Neural cell (in vitro differentiated cells): ENCODE data around the gene TCL1B. TPM values are rescaled to one million over a fixed set of nuclear protein-coding genes. Genes with fewer than 3 reads are reported as not detected.

ENCODE experiments used
- H2AFZ ChIP-seq: fragments of 200-600, 300-800 bp; sonication (generic), shearing (Covaris generic); 2 replicates; pipeline ENCODE4 v1.6.0; 2014; ENCODE audit warnings: low read depth, mild to moderate bottlenecking, antibody characterized with exemption, low read length, moderate library complexity
- H3F3A ChIP-seq: fragments of 200-600 bp; shearing (Covaris generic); 2 replicates; pipeline ENCODE4 v1.6.1; 2016; ENCODE audit warnings: mild to moderate bottlenecking, moderate library complexity, mixed read lengths, antibody characterized with exemption, low read length; ENCODE audit not compliant: insufficient read depth, poor library complexity, severe bottlenecking
- H3K27ac ChIP-seq: fragments of 200-600, 300-800 bp; sonication (generic), shearing (Covaris generic); 2 replicates; pipeline ENCODE4 v1.5.1; 2014; ENCODE audit warnings: mild to moderate bottlenecking, low read length, moderate library complexity
- H3K27me3 ChIP-seq: fragments of 300-800, 200-600 bp; sonication (generic), shearing (Covaris generic); 2 replicates; pipeline ENCODE4 v1.6.0; 2014; ENCODE audit warnings: mild to moderate bottlenecking, low read depth, low read length, moderate library complexity; ENCODE audit not compliant: insufficient read depth
- H3K36me3 ChIP-seq: fragments of 300-800, 200-600 bp; sonication (generic), shearing (Covaris generic); 2 replicates; pipeline ENCODE4 v1.5.1; 2014; ENCODE audit warnings: mild to moderate bottlenecking, antibody characterized with exemption, low read length, moderate library complexity; ENCODE audit not compliant: insufficient read depth
- H3K4me2 ChIP-seq: fragments of 300-800, 200-600 bp; sonication (generic), shearing (Covaris generic); 2 replicates; pipeline ENCODE4 v1.6.0; 2014; ENCODE audit warnings: mild to moderate bottlenecking, low read length
- H3K4me3 ChIP-seq: fragments of 300-800, 200-600 bp; sonication (generic), shearing (Covaris generic); 2 replicates; pipeline ENCODE4 v1.5.1; 2014; ENCODE audit warnings: mild to moderate bottlenecking, low read length, moderate library complexity
- H3K79me2 ChIP-seq: fragments of 200-600 bp; shearing (Covaris generic); replicated peaks from 2 replicates; pipeline ENCODE4 v1.6.0; 2014; ENCODE audit warnings: mild to moderate bottlenecking, low read length, moderate library complexity; ENCODE audit not compliant: insufficient read depth
- H3K9ac ChIP-seq: fragments of 300-800, 200-600 bp; sonication (generic), shearing (Covaris generic); 2 replicates; pipeline ENCODE4 v1.6.1; 2016; ENCODE audit warnings: mild to moderate bottlenecking, low read length, mixed read lengths
- H3K9me2 ChIP-seq: fragments of 200-600 bp; shearing (Covaris generic); 2 replicates; pipeline ENCODE4 v1.6.1; 2016; ENCODE audit warnings: mild to moderate bottlenecking, low read length, mixed read lengths; ENCODE audit not compliant: insufficient read depth
- H3K9me3 ChIP-seq: fragments of 200-600, 300-800 bp; sonication (generic), shearing (Covaris generic); 2 replicates; pipeline ENCODE4 v1.6.1; 2016; ENCODE audit warnings: mild to moderate bottlenecking, mixed run types, low read length, moderate library complexity, mixed read lengths
- H4K20me1 ChIP-seq: fragments of 200-600 bp; shearing (Covaris generic); 2 replicates; pipeline ENCODE4 v1.6.1; 2016; ENCODE audit warnings: mild to moderate bottlenecking, mixed run types; ENCODE audit not compliant: insufficient read depth
- EP300 ChIP-seq: fragments of 450-650 bp; conservative IDR thresholded peaks from 2 replicates; pipeline ENCODE4 v1.6.1; 2014; ENCODE audit warnings: antibody characterized with exemption, mild to moderate bottlenecking, moderate library complexity; ENCODE audit not compliant: poor library complexity, severe bottlenecking
- EZH2 ChIP-seq: fragments of 200-600, 300-800 bp; shearing (Covaris generic), sonication (generic); IDR thresholded peaks from 2 replicates; pipeline ENCODE4 v1.6.1; 2014; ENCODE audit warnings: antibody characterized with exemption, low read length, borderline replicate concordance, mild to moderate bottlenecking; ENCODE audit not compliant: insufficient read depth, poor library complexity, severe bottlenecking
- MXI1 ChIP-seq: fragments of 450-650 bp; conservative IDR thresholded peaks from 2 replicates; pipeline ENCODE4 v1.6.1; 2014; ENCODE audit warnings: antibody characterized with exemption, mild to moderate bottlenecking; ENCODE audit not compliant: poor library complexity, severe bottlenecking
- POLR2AphosphoS5 ChIP-seq: IDR thresholded peaks from 2 replicates; pipeline ENCODE4 v1.6.1; 2012
- RAD21 ChIP-seq: fragments of 450-650 bp; conservative IDR thresholded peaks from 2 replicates; pipeline ENCODE4 v1.6.1; 2014; ENCODE audit warnings: antibody characterized with exemption, mild to moderate bottlenecking, moderate library complexity
- SMC3 ChIP-seq: fragments of 450-650 bp; conservative IDR thresholded peaks from 2 replicates; pipeline ENCODE4 v1.6.1; 2014; ENCODE audit warnings: antibody characterized with exemption, mild to moderate bottlenecking, moderate library complexity; ENCODE audit not compliant: poor library complexity
- TAF1 ChIP-seq: IDR thresholded peaks from 2 replicates; pipeline ENCODE4 v1.6.1; 2012; ENCODE audit warnings: low read depth
- polyA plus RNA-seq: library from polyadenylated mRNA; depleted of rRNA; stranded (reverse); fragments of >200 nt; gene quantifications from 2 replicates; pipeline ENCODE4 v1.2.3, GENCODE V29; 2014
- TF ChIP-seq, protein P1 (sequence below): IDR thresholded peaks from 2 replicates; pipeline ENCODE4 v1.6.1; 2012; ENCODE audit warnings: borderline replicate concordance
- TF ChIP-seq, protein P2 (sequence below): fragments of 450-650 bp; IDR thresholded peaks from 2 replicates; pipeline ENCODE4 v1.5.1; 2014; ENCODE audit warnings: antibody characterized with exemption, mild to moderate bottlenecking, moderate library complexity; ENCODE audit not compliant: poor library complexity, severe bottlenecking

Gene TCL1B
- polyA plus RNA-seq, 1 donor from 2014 or later, result not detected

- Histone ChIP-seq H2AFZ (no peak overlapping the region), H3K27ac (no peak overlapping the region), H3K4me3 (no peak overlapping the region), H3K79me2 (no peaks in the 10 kb centered on the region), H3K9me2 (no peaks in the 10 kb centered on the region), H4K20me1 (no peaks in the 10 kb centered on the region), H3K36me3 (no peaks in the 10 kb centered on the region), H3K27me3 (no peaks in the 10 kb centered on the region), H3K9ac (no peak overlapping the region), H3F3A (no peaks in the 10 kb centered on the region), H3K9me3 (no peaks in the 10 kb centered on the region), H3K4me2 (no peak overlapping the region)
- TF ChIP-seq, protein P1, sequence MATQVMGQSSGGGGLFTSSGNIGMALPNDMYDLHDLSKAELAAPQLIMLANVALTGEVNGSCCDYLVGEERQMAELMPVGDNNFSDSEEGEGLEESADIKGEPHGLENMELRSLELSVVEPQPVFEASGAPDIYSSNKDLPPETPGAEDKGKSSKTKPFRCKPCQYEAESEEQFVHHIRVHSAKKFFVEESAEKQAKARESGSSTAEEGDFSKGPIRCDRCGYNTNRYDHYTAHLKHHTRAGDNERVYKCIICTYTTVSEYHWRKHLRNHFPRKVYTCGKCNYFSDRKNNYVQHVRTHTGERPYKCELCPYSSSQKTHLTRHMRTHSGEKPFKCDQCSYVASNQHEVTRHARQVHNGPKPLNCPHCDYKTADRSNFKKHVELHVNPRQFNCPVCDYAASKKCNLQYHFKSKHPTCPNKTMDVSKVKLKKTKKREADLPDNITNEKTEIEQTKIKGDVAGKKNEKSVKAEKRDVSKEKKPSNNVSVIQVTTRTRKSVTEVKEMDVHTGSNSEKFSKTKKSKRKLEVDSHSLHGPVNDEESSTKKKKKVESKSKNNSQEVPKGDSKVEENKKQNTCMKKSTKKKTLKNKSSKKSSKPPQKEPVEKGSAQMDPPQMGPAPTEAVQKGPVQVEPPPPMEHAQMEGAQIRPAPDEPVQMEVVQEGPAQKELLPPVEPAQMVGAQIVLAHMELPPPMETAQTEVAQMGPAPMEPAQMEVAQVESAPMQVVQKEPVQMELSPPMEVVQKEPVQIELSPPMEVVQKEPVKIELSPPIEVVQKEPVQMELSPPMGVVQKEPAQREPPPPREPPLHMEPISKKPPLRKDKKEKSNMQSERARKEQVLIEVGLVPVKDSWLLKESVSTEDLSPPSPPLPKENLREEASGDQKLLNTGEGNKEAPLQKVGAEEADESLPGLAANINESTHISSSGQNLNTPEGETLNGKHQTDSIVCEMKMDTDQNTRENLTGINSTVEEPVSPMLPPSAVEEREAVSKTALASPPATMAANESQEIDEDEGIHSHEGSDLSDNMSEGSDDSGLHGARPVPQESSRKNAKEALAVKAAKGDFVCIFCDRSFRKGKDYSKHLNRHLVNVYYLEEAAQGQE, result no peak
- TF ChIP-seq MXI1 (no peak), EP300 (no peak), TAF1 (no peak), POLR2AphosphoS5 (no peak), RAD21 (no peak)
Measured at GRCh38 chr14:95689441-95689840, 3.2 kb downstream of the TCL1B start.

DNA sequence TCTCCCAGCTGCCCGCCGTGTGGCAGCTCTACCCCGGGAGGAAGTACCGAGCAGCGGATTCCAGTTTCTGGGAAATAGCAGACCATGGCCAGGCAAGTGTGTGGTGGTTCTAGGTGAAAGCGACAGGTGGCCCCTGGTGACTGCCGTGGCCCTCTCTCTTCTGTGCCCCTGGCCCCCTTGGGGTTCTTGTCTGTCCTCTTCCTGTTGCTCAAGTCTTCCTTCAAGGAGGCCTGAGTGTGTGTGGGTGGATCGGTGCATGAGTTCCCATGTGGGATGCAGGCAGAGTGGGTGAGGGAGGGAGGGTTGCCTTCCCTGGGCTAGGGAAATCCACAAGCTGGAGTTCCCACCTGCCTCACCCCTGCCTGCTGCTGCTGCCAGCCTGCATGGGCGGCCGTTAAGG is 4.6 kb downstream of the TCL1B start:
- Histone ChIP-seq H3K4me3 (no peak overlapping the region), H2AFZ (no peak overlapping the region), H3K36me3 (no peaks in the 10 kb centered on the region), H3K9me2 (no peaks in the 10 kb centered on the region), H3K4me2 (no peak overlapping the region), H3F3A (no peaks in the 10 kb centered on the region), H3K79me2 (no peaks in the 10 kb centered on the region), H3K27ac (no peak overlapping the region), H4K20me1 (no peaks in the 10 kb centered on the region), H3K9ac (no peak overlapping the region), H3K9me3 (no peaks in the 10 kb centered on the region), H3K27me3 (no peaks in the 10 kb centered on the region)
- TF ChIP-seq EZH2 (no peak), EP300 (no peak), POLR2AphosphoS5 (no peak), RAD21 (no peak), MXI1 (no peak), SMC3 (no peak), TAF1 (no peak)
- TF ChIP-seq, protein P2, sequence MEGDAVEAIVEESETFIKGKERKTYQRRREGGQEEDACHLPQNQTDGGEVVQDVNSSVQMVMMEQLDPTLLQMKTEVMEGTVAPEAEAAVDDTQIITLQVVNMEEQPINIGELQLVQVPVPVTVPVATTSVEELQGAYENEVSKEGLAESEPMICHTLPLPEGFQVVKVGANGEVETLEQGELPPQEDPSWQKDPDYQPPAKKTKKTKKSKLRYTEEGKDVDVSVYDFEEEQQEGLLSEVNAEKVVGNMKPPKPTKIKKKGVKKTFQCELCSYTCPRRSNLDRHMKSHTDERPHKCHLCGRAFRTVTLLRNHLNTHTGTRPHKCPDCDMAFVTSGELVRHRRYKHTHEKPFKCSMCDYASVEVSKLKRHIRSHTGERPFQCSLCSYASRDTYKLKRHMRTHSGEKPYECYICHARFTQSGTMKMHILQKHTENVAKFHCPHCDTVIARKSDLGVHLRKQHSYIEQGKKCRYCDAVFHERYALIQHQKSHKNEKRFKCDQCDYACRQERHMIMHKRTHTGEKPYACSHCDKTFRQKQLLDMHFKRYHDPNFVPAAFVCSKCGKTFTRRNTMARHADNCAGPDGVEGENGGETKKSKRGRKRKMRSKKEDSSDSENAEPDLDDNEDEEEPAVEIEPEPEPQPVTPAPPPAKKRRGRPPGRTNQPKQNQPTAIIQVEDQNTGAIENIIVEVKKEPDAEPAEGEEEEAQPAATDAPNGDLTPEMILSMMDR, result no peak
- TF ChIP-seq, protein P1, result no peak
